Fibroblast of skin of left quadriceps (primary cell): ENCODE results near the gene BASP1.
"Not testable (repeated sequence)": the region's sequence is repeated elsewhere in the genome, so short reads cannot be mapped to it uniquely, and the experiment has no call there.

Experiments
- DNase-seq, 2 experiments: peaks; one replicate each; pipeline ENCODE4 v3.0.0-alpha.2; 2013; ENCODE audit warnings: low read depth in 2 of 2

BASP1 gene

GRCh38 chr5:17190799-17191391, 26.5 kb upstream of the BASP1 start:
- DNase-seq, result peak; percentile 47 to 52

DNA sequence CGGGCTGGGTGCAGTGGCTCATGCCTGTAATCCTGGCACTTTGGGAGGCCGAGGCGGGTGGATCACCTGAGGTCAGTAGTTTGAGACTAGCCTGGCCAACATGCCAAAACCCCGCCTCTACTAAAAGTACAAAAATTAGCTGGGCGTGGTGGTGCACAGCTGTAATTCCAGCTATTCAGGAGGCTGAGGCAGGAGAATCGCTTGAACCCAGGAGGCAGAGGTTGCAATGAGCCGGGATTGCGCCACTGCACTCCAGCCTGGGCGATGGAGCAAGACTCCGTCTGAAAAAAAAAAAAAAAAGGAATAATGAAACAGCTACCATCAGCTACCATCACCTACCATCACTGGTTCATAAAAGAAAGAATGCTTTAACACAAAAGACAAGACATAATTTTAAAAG, 25.9 kb upstream of the BASP1 start:
- DNase-seq, result not testable (repeated sequence)

DNA sequence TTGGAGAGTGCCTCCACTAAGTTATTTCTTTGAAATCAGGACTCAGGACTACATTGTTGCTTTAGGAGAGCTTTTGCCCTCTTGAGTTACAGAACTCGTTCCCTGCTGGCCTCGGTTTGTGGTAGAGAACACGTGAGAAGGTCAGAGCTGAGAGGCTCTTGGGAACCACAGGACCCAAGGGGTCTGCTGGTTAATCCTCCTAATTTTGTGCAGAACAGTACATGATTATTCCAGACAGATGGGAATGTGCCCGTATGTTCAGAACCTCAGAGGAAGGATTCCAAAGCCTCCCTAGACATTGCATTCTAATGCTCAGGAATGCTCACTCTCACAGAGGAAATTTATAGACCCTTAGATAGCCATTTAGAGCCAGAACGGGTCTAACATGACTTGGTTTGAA, 25.2 kb upstream of the BASP1 start:
- peak; percentile 55 to 68 for DNase-seq

DNA sequence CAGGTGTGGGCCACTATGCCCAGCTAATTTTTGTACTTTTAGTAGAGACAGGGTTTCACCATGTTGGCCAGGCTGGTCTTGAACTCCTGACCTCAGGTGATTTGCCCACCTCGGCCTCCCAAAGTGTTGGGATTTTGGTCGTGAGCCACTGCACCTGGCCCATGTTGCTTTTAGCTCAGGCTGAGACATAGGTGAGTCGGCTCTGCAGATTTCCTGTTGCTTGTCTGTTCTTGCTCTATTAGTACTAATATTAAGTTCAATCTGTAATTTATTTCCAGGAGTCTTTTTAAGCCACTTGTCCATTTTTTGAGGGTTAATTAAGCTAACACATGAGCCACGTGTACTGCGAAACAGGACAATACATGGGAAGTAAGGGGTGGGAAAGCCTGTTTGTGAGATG, 21.4 kb upstream of the BASP1 start:
- DNase-seq, result no peak

DNA sequence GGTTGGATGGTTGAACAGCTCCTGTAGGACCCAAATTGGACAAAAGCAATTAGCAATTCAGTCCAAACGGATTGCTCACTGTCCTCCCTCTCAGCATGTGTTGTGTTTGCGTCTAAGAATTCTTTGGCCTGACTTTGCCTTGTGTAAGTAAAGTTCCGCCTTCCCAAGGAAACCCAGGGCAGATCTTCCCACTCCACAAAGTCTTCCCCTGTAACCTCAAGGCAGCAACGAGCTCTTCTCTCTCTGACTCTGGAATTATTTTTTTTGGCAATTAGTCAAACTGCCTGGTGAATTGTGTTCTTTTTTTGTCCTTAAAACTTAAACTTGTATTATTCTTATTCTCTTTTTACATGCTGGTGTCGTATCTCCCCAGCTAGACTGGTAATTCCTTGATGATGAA, 20.7 kb upstream of the BASP1 start:
- DNase-seq, result no peak

- DNase-seq, result peak; percentile 68 to 70
Observed at GRCh38 chr5:17203329-17204132, 13.9 kb upstream of the BASP1 start.

- no peak for DNase-seq
Observed at GRCh38 chr5:17204133-17204489, 13.3 kb upstream of the BASP1 start.

- DNase-seq, result no peak
Observed at GRCh38 chr5:17206021-17206420, 11.4 kb upstream of the BASP1 start.

GRCh38 chr5:17212191-17212590, 5.2 kb upstream of the BASP1 start:
- DNase-seq, result no peak

DNA sequence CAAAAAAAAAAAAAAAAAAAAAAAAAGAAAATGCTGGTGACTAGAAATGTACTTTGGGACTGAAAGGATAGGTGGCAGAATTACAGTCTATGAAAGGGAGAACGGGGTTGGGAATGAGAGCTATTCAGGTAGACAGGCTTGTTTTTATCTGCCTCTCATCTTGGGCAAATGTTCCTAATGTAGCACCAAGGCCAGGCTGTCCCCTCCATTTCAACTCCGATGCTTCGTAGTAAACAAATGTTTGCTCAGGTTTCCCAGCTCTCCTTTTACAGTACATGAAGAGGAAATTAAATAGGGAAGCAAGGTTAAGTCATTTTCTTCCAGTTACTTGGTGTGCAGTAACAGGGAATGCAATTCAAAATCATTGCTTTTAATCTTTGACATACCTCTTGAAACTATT, 4.4 kb upstream of the BASP1 start:
- no peak for DNase-seq

- DNase-seq, result no peak
Observed at GRCh38 chr5:17213938-17214337, 3.5 kb upstream of the BASP1 start.

DNA sequence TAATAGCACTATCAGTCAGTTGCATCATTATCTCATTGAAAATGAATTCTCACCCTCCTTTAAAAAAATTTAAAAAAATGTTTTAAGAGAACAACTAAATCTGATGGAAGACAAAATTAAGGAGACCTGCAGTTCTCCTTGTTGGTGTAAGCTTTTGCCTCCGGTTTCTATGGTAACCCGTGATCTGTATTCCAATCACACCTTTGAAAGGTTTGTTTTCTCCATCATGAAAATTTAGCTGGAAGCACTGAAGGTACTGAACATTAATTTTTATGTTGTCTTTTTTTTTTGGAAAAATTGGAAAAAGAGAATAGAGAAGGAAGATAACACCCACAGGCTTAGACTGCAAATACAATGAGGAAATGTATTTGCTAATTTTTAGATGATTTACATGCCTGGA, 2.5 kb upstream of the BASP1 start:
- no peak for DNase-seq

GRCh38 chr5:17215361-17215760, 2.1 kb upstream of the BASP1 start:
- no peak for DNase-seq

DNA sequence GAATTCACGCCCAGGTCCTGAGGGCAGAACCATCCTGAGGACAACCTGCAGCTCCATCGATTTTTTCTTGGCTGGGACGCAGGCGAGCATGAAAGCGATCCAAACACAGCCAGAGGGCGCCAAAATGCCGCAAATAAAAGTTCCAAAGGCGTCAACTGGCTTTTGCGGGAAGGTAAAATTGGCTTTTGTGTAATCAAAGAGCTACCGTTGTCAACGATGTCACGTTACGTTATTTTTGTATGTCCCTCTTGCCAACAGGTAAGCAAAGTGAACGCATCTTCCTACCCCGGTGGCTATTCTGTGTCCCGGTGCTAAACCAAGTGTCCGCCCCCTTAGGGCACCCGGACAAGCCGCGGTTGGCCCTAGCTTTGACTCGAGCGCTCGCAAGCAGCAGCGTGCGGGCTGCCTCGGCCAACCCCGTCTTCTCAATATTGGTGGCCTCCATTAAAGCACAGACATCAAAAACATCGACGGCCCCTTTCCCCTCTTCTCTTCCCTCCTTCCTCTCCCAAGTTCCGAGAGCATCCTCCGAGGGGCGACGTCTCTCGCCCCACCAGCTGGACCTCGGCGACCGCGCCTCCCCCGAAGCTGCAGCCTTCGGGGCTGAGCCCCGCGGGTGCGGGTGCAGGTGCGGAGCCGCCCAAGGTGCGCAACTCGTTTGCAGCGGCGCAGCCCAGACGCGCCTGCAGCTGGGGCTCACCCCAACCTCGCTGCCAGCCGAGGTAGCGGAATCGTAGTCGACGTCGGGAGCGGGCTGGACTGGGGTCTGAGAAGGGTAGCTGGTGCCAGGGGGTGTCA, 1.1 kb upstream of the BASP1 start:
- peak; percentile 59 to 65 for DNase-seq

- DNase-seq, result peak; percentile 34
Observed at GRCh38 chr5:17216974-17217492, 398 bp upstream of the BASP1 start.

DNA sequence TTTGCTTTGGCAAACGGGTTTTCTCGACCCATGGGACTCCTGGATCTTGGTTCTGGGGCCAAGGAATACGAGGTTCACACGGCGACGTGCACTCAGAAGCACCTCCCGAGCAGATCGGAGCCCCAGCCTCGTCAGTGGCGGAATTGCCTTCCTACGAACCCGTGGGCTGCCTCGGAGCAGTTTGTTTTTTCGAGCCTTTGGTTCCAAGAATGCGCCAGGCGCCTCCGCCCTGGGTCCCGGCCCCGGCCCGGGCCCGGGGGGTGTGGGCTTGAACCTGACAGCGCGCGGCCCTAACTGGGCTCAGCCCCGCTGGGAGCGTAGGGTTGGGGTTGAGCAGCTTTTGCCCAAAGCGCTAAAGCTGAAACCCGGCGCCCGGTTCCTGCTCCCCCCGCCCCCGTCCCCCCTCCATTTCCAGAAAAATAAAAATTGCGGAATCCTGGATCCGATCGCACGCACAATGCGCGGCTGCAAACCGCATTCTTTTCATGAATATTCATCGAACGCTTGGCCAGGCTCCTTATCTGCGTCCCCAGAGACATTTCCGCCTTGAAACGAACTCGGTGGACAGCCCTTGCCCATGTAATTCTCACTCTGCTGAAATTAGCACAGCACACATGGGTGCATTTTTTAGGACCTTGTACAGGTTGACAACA, 1.0 kb downstream of the BASP1 start:
- peak; percentile 64 to 67 for DNase-seq

GRCh38 chr5:17219006-17219422, 1.6 kb downstream of the BASP1 start:
- no peak for DNase-seq

GRCh38 chr5:17219469-17219868, 2.0 kb downstream of the BASP1 start:
- no peak for DNase-seq

GRCh38 chr5:17219992-17220391, 2.6 kb downstream of the BASP1 start:
- DNase-seq, result no peak

GRCh38 chr5:17220469-17220868, 3.0 kb downstream of the BASP1 start:
- no peak for DNase-seq

DNA sequence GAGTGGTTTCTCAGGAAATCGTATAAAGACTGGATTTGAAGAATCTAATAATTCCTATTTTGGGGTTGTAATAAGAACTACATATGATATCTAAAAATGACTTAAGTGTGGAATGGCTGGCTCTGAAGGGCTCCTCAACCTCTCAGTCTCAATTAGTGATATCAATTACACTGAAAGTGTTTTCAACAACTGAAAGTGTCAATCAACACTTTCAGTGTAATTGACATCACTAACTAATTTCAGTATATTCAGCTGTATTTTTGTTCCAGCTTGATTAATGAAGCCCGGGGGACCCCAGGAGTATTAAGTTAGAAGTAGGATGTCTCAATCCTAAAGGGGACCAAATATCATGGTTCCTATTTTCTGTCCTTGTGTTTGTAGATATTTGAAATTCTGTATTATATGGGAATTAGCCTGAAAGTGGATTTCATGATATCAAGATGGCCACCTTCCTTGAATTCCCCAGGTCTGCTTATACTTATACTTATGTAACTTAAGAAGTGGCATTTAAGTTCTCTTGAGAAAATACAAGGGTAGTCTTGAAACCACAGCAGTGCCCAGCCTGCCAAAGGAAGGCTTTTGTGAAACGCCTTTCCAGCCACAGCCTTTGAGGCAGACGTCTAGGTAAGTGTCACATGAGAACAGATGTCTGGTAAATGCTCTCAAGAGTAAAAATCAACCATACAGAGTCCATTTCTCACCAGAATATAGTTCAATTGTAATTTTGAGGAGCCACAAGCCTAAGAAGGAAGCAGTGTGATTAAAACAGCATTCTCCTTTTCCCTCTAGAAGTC, 4.6 kb downstream of the BASP1 start:
- no peak for DNase-seq
